ENCODE measurements around the gene DTHD1. TPM values are rescaled to one million over a fixed set of nuclear protein-coding genes. Genes with fewer than 3 reads are reported as not detected.

Gene DTHD1
- total and polyA plus RNA-seq, 10 of the 15 experiments (the other 5 are each of a cell fraction or from before 2014, with no cell fraction given): 0.05 to 2.8 (median 1.4) TPM

DNA sequence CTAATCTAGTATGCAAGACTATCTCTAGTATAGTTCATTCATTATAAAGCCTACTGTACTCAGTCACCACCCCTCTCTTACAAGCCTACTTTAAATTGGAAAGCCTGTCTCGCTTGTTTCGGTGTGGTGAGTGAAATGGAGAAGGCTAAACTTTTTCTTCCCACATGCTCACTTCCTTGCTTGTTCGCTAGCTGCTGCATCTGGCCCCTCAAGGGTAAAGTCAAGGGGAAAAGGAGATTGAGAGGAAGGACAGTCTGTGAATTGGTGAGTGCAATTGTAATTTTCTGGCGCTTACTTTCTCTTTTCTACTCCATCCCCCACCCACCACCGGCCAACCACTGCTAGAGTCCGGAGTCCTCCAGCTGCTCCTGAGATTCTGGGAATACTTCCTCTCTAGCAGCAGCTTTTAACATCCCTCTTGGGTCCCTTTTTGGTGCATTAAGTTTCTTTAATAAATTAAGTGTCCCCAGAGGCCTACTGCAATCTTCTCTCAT, 25.0 kb upstream of the DTHD1 start (continued):
- TF ChIP-seq IRF3 (IDR thresholded peaks at IDR 0.05): no peak
- TF ChIP-seq TAF1 (IDR thresholded peaks at IDR 0.05; ENCODE audit: borderline replicate concordance, low read depth, low read length): peak; percentile 34; the same call in 1 of the 2 replicates
- peak; percentile 63 for TF ChIP-seq IKZF1 (conservative IDR thresholded peaks at IDR 0.05)
- TF ChIP-seq EED (IDR thresholded peaks at IDR 0.05; ENCODE audit: low read depth): peak; percentile 85
- TF ChIP-seq SPI1 (IDR thresholded peaks at IDR 0.05; ENCODE audit: borderline replicate concordance, insufficient read depth, low read depth, low read length): peak; percentile 81
- 0 out of 2 replicates have a peak, but pooled peaks have one; percentile 14 for TF ChIP-seq TCF12 (IDR thresholded peaks at IDR 0.05; ENCODE audit: low read depth, low read length)
- peak; percentile 47 for TF ChIP-seq CREM (IDR thresholded peaks at IDR 0.05; ENCODE audit: low read depth)
- no peak for TF ChIP-seq SMAD5 (IDR thresholded peaks at IDR 0.05; ENCODE audit: low read depth)
- TF ChIP-seq GATAD2B (conservative IDR thresholded peaks at IDR 0.05; ENCODE audit: low read depth): peak; percentile 40; the same call in 1 of the 2 replicates
- peak; percentile 78 for TF ChIP-seq RUNX3 (IDR thresholded peaks at IDR 0.05; ENCODE audit: low read length)
- TF ChIP-seq SMC3 (IDR thresholded peaks at IDR 0.05; ENCODE audit: borderline replicate concordance, low read length): peak; percentile 13; the same call in 1 of the 2 replicates
- no peak for TF ChIP-seq E2F8 (IDR thresholded peaks at IDR 0.05; ENCODE audit: low read depth, partially characterized antibody)
- TF ChIP-seq PKNOX1 (IDR thresholded peaks at IDR 0.05): no peak
- TF ChIP-seq IRF4 (IDR thresholded peaks at IDR 0.05; ENCODE audit: low read depth, low read length): peak; percentile 58; the same call in 1 of the 2 replicates
- TF ChIP-seq MTA3 (IDR thresholded peaks at IDR 0.05; ENCODE audit: borderline replicate concordance, low read length): peak; percentile 52; the same call in 1 of the 2 replicates
- TF ChIP-seq ESRRA (IDR thresholded peaks at IDR 0.05; ENCODE audit: low read length): 0 out of 2 replicates have a peak, but pooled peaks have one; percentile 38
- TF ChIP-seq MEF2B (IDR thresholded peaks at IDR 0.05; ENCODE audit: partially characterized antibody, poor library complexity, severe bottlenecking): peak; percentile 32
- TF ChIP-seq, protein P1, sequence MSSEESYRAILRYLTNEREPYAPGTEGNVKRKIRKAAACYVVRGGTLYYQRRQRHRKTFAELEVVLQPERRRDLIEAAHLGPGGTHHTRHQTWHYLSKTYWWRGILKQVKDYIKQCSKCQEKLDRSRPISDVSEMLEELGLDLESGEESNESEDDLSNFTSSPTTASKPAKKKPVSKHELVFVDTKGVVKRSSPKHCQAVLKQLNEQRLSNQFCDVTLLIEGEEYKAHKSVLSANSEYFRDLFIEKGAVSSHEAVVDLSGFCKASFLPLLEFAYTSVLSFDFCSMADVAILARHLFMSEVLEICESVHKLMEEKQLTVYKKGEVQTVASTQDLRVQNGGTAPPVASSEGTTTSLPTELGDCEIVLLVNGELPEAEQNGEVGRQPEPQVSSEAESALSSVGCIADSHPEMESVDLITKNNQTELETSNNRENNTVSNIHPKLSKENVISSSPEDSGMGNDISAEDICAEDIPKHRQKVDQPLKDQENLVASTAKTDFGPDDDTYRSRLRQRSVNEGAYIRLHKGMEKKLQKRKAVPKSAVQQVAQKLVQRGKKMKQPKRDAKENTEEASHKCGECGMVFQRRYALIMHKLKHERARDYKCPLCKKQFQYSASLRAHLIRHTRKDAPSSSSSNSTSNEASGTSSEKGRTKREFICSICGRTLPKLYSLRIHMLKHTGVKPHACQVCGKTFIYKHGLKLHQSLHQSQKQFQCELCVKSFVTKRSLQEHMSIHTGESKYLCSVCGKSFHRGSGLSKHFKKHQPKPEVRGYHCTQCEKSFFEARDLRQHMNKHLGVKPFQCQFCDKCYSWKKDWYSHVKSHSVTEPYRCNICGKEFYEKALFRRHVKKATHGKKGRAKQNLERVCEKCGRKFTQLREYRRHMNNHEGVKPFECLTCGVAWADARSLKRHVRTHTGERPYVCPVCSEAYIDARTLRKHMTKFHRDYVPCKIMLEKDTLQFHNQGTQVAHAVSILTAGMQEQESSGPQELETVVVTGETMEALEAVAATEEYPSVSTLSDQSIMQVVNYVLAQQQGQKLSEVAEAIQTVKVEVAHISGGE (CRISPR knock-in tag; IDR thresholded peaks at IDR 0.05): no peak
- TF ChIP-seq TARDBP (IDR thresholded peaks at IDR 0.05; ENCODE audit: borderline replicate concordance): 0 out of 2 replicates have a peak, but pooled peaks have one; percentile 24
- TF ChIP-seq, protein P2, sequence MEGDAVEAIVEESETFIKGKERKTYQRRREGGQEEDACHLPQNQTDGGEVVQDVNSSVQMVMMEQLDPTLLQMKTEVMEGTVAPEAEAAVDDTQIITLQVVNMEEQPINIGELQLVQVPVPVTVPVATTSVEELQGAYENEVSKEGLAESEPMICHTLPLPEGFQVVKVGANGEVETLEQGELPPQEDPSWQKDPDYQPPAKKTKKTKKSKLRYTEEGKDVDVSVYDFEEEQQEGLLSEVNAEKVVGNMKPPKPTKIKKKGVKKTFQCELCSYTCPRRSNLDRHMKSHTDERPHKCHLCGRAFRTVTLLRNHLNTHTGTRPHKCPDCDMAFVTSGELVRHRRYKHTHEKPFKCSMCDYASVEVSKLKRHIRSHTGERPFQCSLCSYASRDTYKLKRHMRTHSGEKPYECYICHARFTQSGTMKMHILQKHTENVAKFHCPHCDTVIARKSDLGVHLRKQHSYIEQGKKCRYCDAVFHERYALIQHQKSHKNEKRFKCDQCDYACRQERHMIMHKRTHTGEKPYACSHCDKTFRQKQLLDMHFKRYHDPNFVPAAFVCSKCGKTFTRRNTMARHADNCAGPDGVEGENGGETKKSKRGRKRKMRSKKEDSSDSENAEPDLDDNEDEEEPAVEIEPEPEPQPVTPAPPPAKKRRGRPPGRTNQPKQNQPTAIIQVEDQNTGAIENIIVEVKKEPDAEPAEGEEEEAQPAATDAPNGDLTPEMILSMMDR (IDR thresholded peaks at IDR 0.05 in 2 of 3, conservative IDR thresholded peaks at IDR 0.05 in 1 of 3; ENCODE audit: control insufficient read depth in 2 of 3, extremely low read depth in 1 of 3, insufficient read depth in 1 of 3, low read depth in 3 of 3, low read length in 3 of 3): no peak
- TF ChIP-seq BCL11A (IDR thresholded peaks at IDR 0.05; ENCODE audit: low read depth, low read length): peak; percentile 55; the same call in 1 of the 2 replicates
